ENCODE results near the gene TRIM44.
"Not testable (repeated sequence)": the region's sequence is repeated elsewhere in the genome, so short reads cannot be mapped to it uniquely, and the experiment has no call there.

TRIM44 gene

GRCh38 chr11:35667257-35667656 is 4.7 kb downstream of the TRIM44 start:
- TF ChIP-seq CTCF (IDR thresholded peaks at IDR 0.05; ENCODE audit: extremely low read depth, insufficient read depth, missing control alignments) = no peak
- DNase-seq (ENCODE audit: low spot score) = no peak
- in situ Hi-C loops (cut with MboI; ENCODE audit: low pct_unique_long_range_greater_than_20kb, low sequenced_read_pairs, unreplicated experiment) = no loop called here

DNA sequence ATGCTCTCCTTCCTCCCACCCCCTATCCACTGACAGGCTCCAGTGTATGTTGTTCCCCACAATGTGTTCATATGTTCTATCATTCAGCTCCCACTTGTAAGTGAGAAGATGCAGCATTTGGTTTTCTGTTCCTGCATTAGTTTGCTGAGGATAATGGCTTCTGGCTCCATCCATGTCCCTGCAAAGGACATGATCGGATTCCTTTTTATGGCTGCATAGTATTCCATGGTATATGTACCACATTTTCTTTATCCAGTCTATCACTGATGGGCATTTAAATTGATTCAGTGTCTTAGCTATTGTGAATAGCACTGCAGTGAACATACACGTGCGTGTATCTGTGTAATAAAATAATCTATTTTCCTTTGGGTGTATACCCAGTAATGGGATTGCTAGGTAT is 5.8 kb downstream of the TRIM44 start:
- in situ Hi-C loops (cut with MboI; ENCODE audit: low pct_unique_long_range_greater_than_20kb, low sequenced_read_pairs, unreplicated experiment); DNase-seq (ENCODE audit: low spot score): not testable (repeated sequence)

DNA sequence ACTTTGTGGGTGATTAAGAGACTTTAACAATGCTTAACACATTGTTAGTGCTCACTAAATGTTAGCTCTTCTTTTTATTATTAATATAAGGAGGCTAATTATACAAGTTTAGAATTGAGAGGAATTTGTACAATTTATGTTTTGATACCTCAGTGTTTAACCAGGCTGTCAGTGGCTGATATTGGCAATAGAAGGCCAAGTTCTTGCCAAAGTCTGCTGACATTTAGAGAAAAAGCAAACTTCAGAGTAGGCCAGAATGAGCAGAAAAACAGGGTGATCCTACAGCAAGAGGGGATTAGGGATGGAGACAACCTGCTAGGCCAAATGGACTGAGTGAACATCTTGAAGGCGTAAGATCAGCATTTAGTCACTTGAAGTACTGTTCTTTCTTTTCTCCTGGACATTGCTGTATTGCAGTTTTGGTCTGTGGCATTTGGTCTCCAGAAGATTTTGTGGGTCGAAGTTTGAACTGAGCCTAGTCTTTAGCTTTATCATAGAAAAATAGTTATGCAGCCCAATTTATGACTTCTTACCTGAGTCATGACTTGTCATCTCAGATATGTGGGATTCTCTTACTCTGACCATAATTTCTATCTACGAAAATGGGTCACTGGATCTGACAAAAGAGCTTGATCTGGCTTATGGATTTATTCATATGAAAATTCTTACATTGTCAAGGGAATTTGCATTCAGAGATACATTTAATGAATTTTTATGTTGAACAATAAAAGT is 9.0 kb downstream of the TRIM44 start:
- no peak for DNase-seq (ENCODE audit: low spot score)
- TF ChIP-seq CTCF (IDR thresholded peaks at IDR 0.05; ENCODE audit: extremely low read depth, insufficient read depth, missing control alignments) = no peak
- in situ Hi-C loops (cut with MboI; ENCODE audit: low pct_unique_long_range_greater_than_20kb, low sequenced_read_pairs, unreplicated experiment) = no loop called here

- DNase-seq (ENCODE audit: low spot score) = no peak
- in situ Hi-C loops (cut with MboI; ENCODE audit: low pct_unique_long_range_greater_than_20kb, low sequenced_read_pairs, unreplicated experiment) = no loop called here
- no peak for TF ChIP-seq CTCF (IDR thresholded peaks at IDR 0.05; ENCODE audit: extremely low read depth, insufficient read depth, missing control alignments)
Observed at GRCh38 chr11:35672608-35673007, 10.0 kb downstream of the TRIM44 start.

- in situ Hi-C loops (cut with MboI; ENCODE audit: low pct_unique_long_range_greater_than_20kb, low sequenced_read_pairs, unreplicated experiment) = no loop called here
- TF ChIP-seq CTCF (IDR thresholded peaks at IDR 0.05; ENCODE audit: extremely low read depth, insufficient read depth, missing control alignments) = no peak
- no peak for DNase-seq (ENCODE audit: low spot score)
Observed at GRCh38 chr11:35675901-35676610, 13.5 kb downstream of the TRIM44 start.

DNA sequence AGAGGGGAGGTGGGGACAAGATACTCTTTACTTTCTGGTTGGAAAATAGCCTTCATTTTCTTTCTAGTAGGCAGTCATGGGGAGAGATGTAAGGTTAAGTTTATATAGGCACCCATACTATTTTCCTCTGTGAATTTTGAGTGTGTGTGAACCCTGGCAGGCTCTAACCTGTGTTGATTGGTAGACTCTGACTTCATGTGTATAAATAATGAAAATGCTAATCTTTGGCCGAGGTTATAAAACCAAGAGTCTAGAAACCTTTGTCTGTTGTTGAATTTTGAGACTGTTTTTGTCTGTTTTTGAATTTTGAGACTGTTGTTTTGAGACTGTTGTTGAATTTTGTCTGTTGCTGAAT is 14.0 kb downstream of the TRIM44 start:
- no peak for TF ChIP-seq CTCF (IDR thresholded peaks at IDR 0.05; ENCODE audit: extremely low read depth, insufficient read depth, missing control alignments)
- in situ Hi-C loops (cut with MboI; ENCODE audit: low pct_unique_long_range_greater_than_20kb, low sequenced_read_pairs, unreplicated experiment) = no loop called here
- DNase-seq (ENCODE audit: low spot score) = no peak

GRCh38 chr11:35677904-35678303 is 15.3 kb downstream of the TRIM44 start:
- TF ChIP-seq CTCF (IDR thresholded peaks at IDR 0.05; ENCODE audit: extremely low read depth, insufficient read depth, missing control alignments) = no peak
- no peak for DNase-seq (ENCODE audit: low spot score)
- in situ Hi-C loops (cut with MboI; ENCODE audit: low pct_unique_long_range_greater_than_20kb, low sequenced_read_pairs, unreplicated experiment) = no loop called here

Data from GM13977 (cell line).